Suppressor macrophage treated with lipopolysaccharide for 4 hours (primary cell): Measurements from ENCODE around the gene APPBP2.
A peak's percentile ranks its signal among the peaks of the same experiment; 100 is the strongest.
"Not testable (repeated sequence)": the region's sequence is repeated elsewhere in the genome, so short reads cannot be mapped to it uniquely, and the experiment has no call there.

ENCODE experiments used
- DNase-seq: peaks from one replicate; pipeline ENCODE4 v3.0.0-alpha.2; 2020

APPBP2 gene

GRCh38 chr17:60534010-60534555 lies 8.0 kb upstream of the APPBP2 start:
- no peak for DNase-seq

GRCh38 chr17:60529806-60530205 lies 3.8 kb upstream of the APPBP2 start:
- DNase-seq: no peak

- no peak for DNase-seq
Measured at GRCh38 chr17:60528828-60529227, 2.8 kb upstream of the APPBP2 start.

GRCh38 chr17:60527701-60528100 lies 1.7 kb upstream of the APPBP2 start:
- DNase-seq: no peak

GRCh38 chr17:60526726-60527125 lies 684 bp upstream of the APPBP2 start:
- peak; percentile 21 for DNase-seq

- DNase-seq: peak; percentile 18
Measured at GRCh38 chr17:60525328-60525684, 736 bp downstream of the APPBP2 start.

GRCh38 chr17:60524463-60525327 lies 1.3 kb downstream of the APPBP2 start:
- DNase-seq: peak; percentile 13

- no peak for DNase-seq
Measured at GRCh38 chr17:60523822-60524221, 2.2 kb downstream of the APPBP2 start.

- DNase-seq: no peak
Measured at GRCh38 chr17:60522889-60523626, 3.0 kb downstream of the APPBP2 start.

GRCh38 chr17:60519795-60520194 lies 6.2 kb downstream of the APPBP2 start:
- no peak for DNase-seq

- DNase-seq: not testable (repeated sequence)
Measured at GRCh38 chr17:60515683-60516082, 10.4 kb downstream of the APPBP2 start.

- not testable (repeated sequence) for DNase-seq
Measured at GRCh38 chr17:60515199-60515598, 10.8 kb downstream of the APPBP2 start.

GRCh38 chr17:60514500-60514899 lies 11.5 kb downstream of the APPBP2 start:
- DNase-seq: no peak

GRCh38 chr17:60514053-60514452 lies 12.0 kb downstream of the APPBP2 start:
- DNase-seq: no peak

GRCh38 chr17:60513014-60513413 lies 13.0 kb downstream of the APPBP2 start:
- DNase-seq: no peak

GRCh38 chr17:60510723-60511122 lies 15.3 kb downstream of the APPBP2 start:
- DNase-seq: no peak

- DNase-seq: no peak
Measured at GRCh38 chr17:60510031-60510430, 16.0 kb downstream of the APPBP2 start.

- no peak for DNase-seq
Measured at GRCh38 chr17:60508384-60508980, 17.6 kb downstream of the APPBP2 start.

GRCh38 chr17:60506312-60506711 lies 19.7 kb downstream of the APPBP2 start:
- DNase-seq: peak; percentile 42

- DNase-seq: no peak
Measured at GRCh38 chr17:60502145-60502544, 23.9 kb downstream of the APPBP2 start.

- no peak for DNase-seq
Measured at GRCh38 chr17:60501589-60501988, 24.5 kb downstream of the APPBP2 start.

- no peak for DNase-seq
Measured at GRCh38 chr17:60496041-60496440, 30.0 kb downstream of the APPBP2 start.

GRCh38 chr17:60495260-60495659 lies 30.8 kb downstream of the APPBP2 start:
- DNase-seq: no peak
